Measurements from ENCODE around the gene FFAR1.

DNA sequence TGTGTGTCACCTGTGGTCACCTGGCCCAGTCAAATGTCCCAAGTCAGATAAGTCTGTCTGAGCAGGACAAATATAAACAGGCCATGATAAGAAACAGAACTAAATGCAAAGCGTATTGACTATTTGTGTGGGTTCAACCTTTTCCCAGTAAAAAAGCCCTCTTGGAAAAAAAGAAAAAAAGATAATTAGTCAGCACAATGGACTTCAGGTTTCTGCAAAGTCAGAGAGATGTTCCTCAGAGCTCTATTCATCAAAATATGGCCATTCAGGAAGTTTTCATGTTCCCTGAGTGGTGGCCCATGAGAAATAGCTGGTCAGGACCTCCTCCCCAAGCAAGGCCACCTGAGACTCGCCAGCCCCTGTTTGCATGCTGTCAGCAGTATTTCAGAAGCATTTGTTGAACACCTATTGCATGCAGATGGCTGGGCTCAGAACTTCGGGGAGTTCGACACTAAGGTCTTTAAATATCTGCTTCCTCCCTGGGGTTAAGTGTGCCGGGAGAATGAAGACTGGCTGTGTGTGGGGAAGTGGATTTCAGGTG is 13.2 kb downstream of the FFAR1 start:
- no peak for TF ChIP-seq CTCF (optimal IDR thresholded peaks at IDR 0.05 in 1 of 3, IDR thresholded peaks at IDR 0.05 in 1 of 3, conservative IDR thresholded peaks at IDR 0.05 in 1 of 3; ENCODE audit: extremely low read depth in 1 of 3, insufficient read depth in 2 of 3, low read length in 3 of 3)
- TF ChIP-seq EZH2 (IDR thresholded peaks at IDR 0.05; ENCODE audit: low read length) = no peak

Measured in keratinocyte (primary cell).